Glomerular visceral epithelial cell (primary cell): ENCODE data around the gene ELF2.
A peak's percentile ranks its signal among the peaks of the same experiment; 100 is the strongest.
"Not testable (repeated sequence)": the region's sequence is repeated elsewhere in the genome, so short reads cannot be mapped to it uniquely, and the experiment has no call there.

ENCODE experiments used
- DNase-seq: peaks from one replicate; pipeline ENCODE4 v3.0.0-alpha.2; 2016; ENCODE audit errors: extremely low spot score

The ELF2 gene

DNA sequence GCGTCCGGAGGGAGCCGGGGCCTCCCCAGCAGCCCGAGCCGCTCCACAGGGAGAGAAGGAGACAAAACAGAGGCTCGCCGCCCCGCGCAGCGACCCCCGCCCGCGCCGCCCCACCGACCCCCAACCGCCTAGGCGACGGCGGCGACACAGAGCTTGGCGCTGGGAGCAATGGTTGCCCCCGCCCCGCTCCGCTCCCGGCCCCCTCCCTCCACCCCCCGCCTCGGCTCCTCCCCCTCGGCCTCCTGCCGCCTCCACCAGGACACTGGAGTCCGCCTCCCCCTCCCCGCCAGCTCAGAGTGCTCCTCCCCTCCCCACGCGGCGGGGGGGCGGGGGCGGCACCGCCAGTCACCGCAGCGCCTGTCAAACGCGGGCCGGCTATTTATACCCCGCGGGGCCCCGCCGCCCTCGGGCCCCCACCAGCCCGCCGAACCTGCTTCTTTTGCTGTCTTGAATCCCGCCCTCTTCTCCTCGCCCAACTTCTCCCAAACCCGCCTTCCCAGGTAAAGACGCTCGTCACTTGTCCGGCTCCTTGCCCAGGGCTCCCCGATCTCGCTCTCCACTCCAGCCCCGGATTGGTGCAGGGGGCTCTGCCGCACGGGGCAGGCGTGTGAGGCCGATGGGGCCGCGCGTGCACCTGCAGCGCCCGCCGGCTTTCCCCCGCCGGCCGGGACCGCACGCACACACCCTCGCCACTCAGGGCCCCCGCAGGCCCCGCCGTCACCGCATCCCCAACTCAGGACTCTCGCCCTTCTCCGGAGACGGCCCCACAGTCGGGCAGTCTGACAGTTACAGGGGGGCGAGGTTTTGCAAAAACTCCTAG is at the start of gene ELF2:
Gene ELF2 (minus strand): TSS at position 170 of the 820 bp plus-strand sequence. CDS start 39,517 bp downstream, outside the sequence.
- DNase-seq, result peak; percentile 93

GRCh38 chr4:139223682-139224317 is 46.8 kb upstream of the ELF2 start:
- DNase-seq, result no peak

- no peak for DNase-seq
Observed at GRCh38 chr4:139222215-139222614, 45.2 kb upstream of the ELF2 start.

- DNase-seq, result no peak
Observed at GRCh38 chr4:139221687-139222086, 44.7 kb upstream of the ELF2 start.

- no peak for DNase-seq
Observed at GRCh38 chr4:139219450-139220055, 42.5 kb upstream of the ELF2 start.

GRCh38 chr4:139214039-139214534 is 37.1 kb upstream of the ELF2 start:
- DNase-seq, result no peak

- not testable (repeated sequence) for DNase-seq
Observed at GRCh38 chr4:139213633-139214032, 36.6 kb upstream of the ELF2 start.

- DNase-seq, result no peak
Observed at GRCh38 chr4:139212900-139213299, 35.9 kb upstream of the ELF2 start.

DNA sequence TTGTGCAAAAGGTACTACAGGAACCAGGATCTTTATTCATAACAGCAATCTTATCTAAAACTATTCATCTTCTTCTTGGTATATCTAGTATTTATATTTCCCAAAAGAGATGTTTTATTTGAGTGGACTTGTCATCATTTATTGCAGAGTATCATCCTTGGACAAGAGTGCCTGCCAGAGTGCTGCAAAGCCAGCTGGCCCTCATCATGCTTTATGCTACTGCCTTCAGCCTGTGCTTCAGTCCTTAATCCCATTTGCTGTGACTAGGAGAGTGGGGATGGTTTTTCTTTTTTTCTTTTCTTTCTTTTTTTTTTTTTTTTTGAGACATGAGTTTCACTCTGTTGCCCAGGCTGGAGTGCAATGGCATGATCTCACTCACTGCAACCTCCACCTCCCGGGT is 33.5 kb upstream of the ELF2 start:
- no peak for DNase-seq

- no peak for DNase-seq
Observed at GRCh38 chr4:139209470-139210063, 32.5 kb upstream of the ELF2 start.

DNA sequence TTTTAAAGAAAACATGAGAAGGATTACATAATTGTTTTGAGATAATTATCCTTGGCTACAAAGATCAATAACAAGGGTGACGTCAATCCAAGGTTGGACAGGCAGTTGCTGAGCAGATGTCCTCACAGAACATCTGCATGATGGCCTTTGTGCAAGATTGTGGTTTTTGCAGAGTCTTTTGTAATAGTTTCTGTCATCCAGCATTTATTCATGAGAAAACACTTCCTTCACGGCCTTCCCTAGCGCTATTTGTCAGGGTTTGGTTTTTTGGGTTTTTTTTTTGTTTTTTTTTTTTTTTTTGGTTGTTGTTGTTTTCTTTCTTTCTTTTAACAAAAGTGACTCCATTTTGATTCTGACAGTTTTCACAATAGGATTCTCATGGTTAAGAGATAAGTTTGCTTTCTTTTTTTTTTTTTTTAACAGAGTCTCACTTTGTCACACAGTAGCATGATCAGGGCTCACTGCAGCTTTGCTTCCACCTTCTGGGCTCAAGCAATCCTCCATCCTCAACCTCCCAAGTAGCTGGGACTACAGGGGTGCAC is 31.5 kb upstream of the ELF2 start:
- no peak for DNase-seq

DNA sequence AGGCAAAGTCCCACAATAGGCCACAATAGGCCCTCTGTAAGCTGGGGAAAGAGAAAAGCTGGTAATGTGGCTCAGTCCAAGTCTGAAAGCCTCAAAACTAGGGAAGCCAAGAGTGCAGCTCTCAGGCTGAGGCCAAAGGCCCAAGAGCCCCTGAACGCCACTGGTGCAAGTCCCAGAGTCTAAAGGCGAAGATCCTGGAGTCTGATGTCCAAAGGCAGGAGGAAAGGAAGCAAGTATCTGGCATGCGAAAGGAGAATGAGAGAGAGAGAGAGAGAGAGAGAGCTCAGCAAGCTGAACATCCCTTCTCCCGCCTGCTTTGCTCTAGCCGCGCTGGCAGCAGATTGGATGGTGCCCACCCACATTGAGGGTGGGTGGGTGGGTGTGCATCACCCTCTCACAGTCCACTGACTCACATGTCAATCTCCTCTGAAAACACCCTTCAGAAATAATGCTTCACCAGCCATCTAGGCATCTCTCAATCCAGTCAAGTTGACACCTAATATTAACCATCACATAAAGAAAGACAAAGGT is 30.9 kb upstream of the ELF2 start:
- no peak for DNase-seq

- no peak for DNase-seq
Observed at GRCh38 chr4:139207247-139207646, 30.2 kb upstream of the ELF2 start.

GRCh38 chr4:139202991-139203390 is 26.0 kb upstream of the ELF2 start:
- no peak for DNase-seq

GRCh38 chr4:139200506-139200905 is 23.5 kb upstream of the ELF2 start:
- DNase-seq, result no peak

DNA sequence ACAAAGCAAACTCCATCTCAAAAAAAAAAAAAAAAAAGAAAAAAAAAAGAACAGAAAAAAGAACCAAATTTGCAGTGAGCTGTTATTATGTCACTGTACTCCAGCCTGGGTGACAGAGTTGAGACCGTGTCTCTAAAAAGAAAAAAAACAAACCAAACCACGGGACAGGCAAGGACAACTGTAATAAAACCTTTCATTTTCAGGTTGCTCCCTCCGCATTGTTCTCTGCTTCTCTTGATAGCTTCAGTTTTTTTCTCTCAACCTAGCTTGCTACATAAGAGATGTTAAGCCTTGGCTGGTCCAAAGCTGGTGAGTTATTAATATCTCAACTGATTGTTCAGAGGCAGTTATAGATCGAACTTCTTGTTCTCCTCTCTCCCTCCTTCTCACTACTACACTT is 23.1 kb upstream of the ELF2 start:
- DNase-seq, result no peak

DNA sequence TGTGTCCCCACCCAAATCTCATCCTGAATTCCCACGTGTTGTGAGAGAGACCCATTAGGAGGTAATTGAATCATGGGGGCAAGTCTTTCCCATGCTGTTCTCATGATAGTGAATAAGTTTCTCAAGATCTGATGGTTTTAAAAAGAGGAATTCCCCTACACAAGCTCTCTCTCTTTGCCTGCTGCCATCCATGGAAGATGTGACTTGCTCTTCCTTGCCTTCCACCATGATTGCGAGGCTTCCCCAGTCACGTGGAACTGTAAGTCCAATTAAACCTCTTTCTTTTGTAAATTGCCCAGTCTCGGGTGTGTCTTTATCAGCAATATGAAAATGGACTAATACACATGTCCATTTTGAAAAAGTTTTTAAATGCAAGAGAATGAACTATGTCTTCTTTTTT is 20.2 kb upstream of the ELF2 start:
- DNase-seq, result not testable (repeated sequence)

- DNase-seq, result no peak
Observed at GRCh38 chr4:139196462-139196861, 19.4 kb upstream of the ELF2 start.

- DNase-seq, result no peak
Observed at GRCh38 chr4:139191373-139191772, 14.4 kb upstream of the ELF2 start.

DNA sequence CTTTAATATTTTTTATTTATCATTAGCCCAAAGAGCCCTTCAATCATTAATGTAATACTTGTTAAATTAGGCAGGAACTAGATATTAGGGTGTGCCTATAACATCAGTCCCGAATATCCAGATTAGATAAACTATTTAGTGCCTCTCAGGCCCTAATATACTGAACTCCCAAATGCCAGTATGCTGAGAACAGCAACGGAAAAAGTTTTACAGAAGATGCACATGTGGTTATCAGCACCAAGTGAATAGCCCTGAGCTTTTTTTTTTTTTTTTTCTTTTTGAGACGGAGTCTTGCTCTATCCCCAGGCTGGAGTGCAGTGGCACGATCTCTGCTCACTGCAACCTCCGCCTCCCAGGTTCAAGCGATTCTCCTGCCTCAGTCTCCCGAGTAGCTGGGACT is 13.0 kb upstream of the ELF2 start:
- DNase-seq, result no peak

GRCh38 chr4:139189417-139189749 is 12.4 kb upstream of the ELF2 start:
- DNase-seq, result no peak
